ENCODE measurements around the gene MS4A4E.

DNA sequence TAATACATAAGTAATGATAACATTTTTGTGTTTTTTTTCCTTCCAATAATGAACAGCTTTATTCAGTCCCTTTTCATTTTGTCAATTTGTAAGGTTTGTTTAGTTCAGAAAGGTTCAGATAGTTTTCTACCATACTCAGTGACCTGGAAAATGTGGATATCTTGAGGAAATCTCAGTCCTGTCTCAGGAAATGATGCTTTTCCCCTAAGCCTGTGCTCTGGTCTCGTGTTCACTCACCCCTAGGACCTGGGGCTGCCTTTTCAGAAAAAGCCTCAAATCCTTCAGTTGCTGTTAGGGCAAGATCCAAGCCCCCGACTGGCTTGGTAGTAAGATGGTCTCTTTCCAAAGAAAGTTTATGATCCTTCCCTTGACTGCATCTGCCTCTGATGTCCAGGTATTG is 81.8 kb downstream of the MS4A4E start:
- TF ChIP-seq, protein P1, sequence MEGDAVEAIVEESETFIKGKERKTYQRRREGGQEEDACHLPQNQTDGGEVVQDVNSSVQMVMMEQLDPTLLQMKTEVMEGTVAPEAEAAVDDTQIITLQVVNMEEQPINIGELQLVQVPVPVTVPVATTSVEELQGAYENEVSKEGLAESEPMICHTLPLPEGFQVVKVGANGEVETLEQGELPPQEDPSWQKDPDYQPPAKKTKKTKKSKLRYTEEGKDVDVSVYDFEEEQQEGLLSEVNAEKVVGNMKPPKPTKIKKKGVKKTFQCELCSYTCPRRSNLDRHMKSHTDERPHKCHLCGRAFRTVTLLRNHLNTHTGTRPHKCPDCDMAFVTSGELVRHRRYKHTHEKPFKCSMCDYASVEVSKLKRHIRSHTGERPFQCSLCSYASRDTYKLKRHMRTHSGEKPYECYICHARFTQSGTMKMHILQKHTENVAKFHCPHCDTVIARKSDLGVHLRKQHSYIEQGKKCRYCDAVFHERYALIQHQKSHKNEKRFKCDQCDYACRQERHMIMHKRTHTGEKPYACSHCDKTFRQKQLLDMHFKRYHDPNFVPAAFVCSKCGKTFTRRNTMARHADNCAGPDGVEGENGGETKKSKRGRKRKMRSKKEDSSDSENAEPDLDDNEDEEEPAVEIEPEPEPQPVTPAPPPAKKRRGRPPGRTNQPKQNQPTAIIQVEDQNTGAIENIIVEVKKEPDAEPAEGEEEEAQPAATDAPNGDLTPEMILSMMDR (IDR thresholded peaks at IDR 0.05) = no peak
- TF ChIP-seq POLR2A (IDR thresholded peaks at IDR 0.05) (no peak), POLR2AphosphoS5 (IDR thresholded peaks at IDR 0.05) (no peak)

Data from prostate gland (tissue), 2 donors.